Common myeloid progenitor, CD34-positive (primary cell): ENCODE results near the gene FARSB.

Experiments used
- CTCF ChIA-PET: fragments of 350-600 bp; sonication (Branson Sonifier 250); formaldehyde crosslinking; loops from one replicate; lab custom pipeline; 2021; ENCODE audit warnings: antibody characterized with exemption; lab: Charles Lee
- POLR2A ChIA-PET: fragments of 350-600 bp; sonication (Branson Sonifier 250); formaldehyde crosslinking; loops from one replicate; lab custom pipeline; 2021; ENCODE audit warnings: antibody characterized with exemption; lab: Charles Lee
- DNase-seq, 3 donors: peaks; one replicate each; pipeline versions ENCODE4 v3.0.0 to v3.0.0-alpha.2; 2013
- H3K27ac ChIP-seq, 2 experiments: 1 replicate in 1 of 2; 2 replicates in 1 of 2; pipeline ENCODE4 v1.7.0; 2013; ENCODE audit warnings: inconsistent platforms in 2 of 2, low read length in 2 of 2, mild to moderate bottlenecking in 2 of 2, low read depth in 1 of 2, moderate library complexity in 1 of 2; ENCODE audit not compliant: severe bottlenecking in 2 of 2, insufficient read depth in 1 of 2, poor library complexity in 1 of 2
- H3K27me3 ChIP-seq, 5 experiments: replicated peaks in 2 of 5; 1 replicate in 3 of 5; 2 replicates in 2 of 5; pipeline versions ENCODE4 v1.6.1 to v1.7.0; 2013; ENCODE audit warnings: low read length in 4 of 5, mild to moderate bottlenecking in 2 of 5, moderate library complexity in 2 of 5, inconsistent platforms in 1 of 5; ENCODE audit not compliant: insufficient read depth in 5 of 5, control insufficient read depth in 4 of 5
- H3K36me3 ChIP-seq, 4 experiments: 1 replicate in 2 of 4; 2 replicates in 2 of 4; pipeline versions ENCODE4 v1.6.1 to v1.7.0; 2013; ENCODE audit warnings: low read length in 3 of 4, control low read depth in 1 of 4, mild to moderate bottlenecking in 1 of 4; ENCODE audit not compliant: control insufficient read depth in 4 of 4, insufficient read depth in 4 of 4
- H3K4me1 ChIP-seq, 4 experiments: 1 replicate in 3 of 4; 2 replicates in 1 of 4; pipeline versions ENCODE4 v1.6.1 to v1.7.1; 2013; ENCODE audit warnings: low read length in 3 of 4, mild to moderate bottlenecking in 3 of 4, control low read depth in 1 of 4, inconsistent platforms in 1 of 4, moderate library complexity in 1 of 4; ENCODE audit not compliant: control insufficient read depth in 4 of 4, insufficient read depth in 4 of 4; ENCODE audit errors: control extremely low read depth in 1 of 4
- H3K4me3 ChIP-seq, 7 experiments: 1 replicate in 4 of 7; 2 replicates in 3 of 7; pipeline versions ENCODE4 v1.5.1 to v1.7.0; 2013; ENCODE audit warnings: mild to moderate bottlenecking in 7 of 7, low read length in 6 of 7, moderate library complexity in 6 of 7, inconsistent platforms in 2 of 7, low read depth in 2 of 7, control low read depth in 1 of 7; ENCODE audit not compliant: insufficient read depth in 4 of 7, control insufficient read depth in 1 of 7; ENCODE audit errors: extremely low read depth in 1 of 7
- H3K9me3 ChIP-seq, 5 experiments: 1 replicate in 4 of 5; 2 replicates in 1 of 5; pipeline versions ENCODE4 v1.6.1 to v1.7.1; 2013; ENCODE audit warnings: low read length in 4 of 5, mild to moderate bottlenecking in 2 of 5, inconsistent platforms in 1 of 5, low read depth in 1 of 5, moderate library complexity in 1 of 5; ENCODE audit not compliant: control insufficient read depth in 4 of 5, insufficient read depth in 2 of 5; ENCODE audit errors: control extremely low read depth in 1 of 5
- WGBS: methylation state at CpG from one replicate; pipeline ENCODE4 v1.1.5; 2013; ENCODE audit not compliant: insufficient coverage; 5-methylcytosine and 5-hydroxymethylcytosine counted together

The FARSB gene

GRCh38 chr2:222649801-222650200, 6.1 kb downstream of the FARSB start:
- peaks cover 2 to 31% (median 23%) of the 10 kb centered on the region in 4 experiments for H3K36me3 ChIP-seq
- H3K4me1 ChIP-seq = peaks cover 10 to 24% (median 15%) of the 10 kb centered on the region in 4 experiments
- no peaks in the 10 kb centered on the region for H3K27me3 ChIP-seq
- no peak overlapping the region for H3K27ac ChIP-seq
- no peak for DNase-seq
- no peaks in the 10 kb centered on the region for H3K9me3 ChIP-seq
- 100% methylated on average over 3 of the region's 3 CpGs for WGBS
- ChIA-PET CTCF (no interaction called here), POLR2A (no interaction called here)
- H3K4me3 ChIP-seq = no peak overlapping the region

GRCh38 chr2:222646008-222646407, 9.9 kb downstream of the FARSB start:
- Histone ChIP-seq H3K4me3 (no peak overlapping the region), H3K36me3 (peaks cover 20 to 60% (median 38%) of the 10 kb centered on the region in 4 experiments), H3K4me1 (no peaks in the 10 kb centered on the region), H3K27ac (no peak overlapping the region), H3K9me3 (no peaks in the 10 kb centered on the region), H3K27me3 (no peaks in the 10 kb centered on the region)
- DNase-seq = no peak
- ChIA-PET CTCF (no interaction called here), POLR2A (no interaction called here)
- WGBS = 100% methylated on average over 1 of the region's 3 CpGs

GRCh38 chr2:222643134-222643533, 12.8 kb downstream of the FARSB start:
- DNase-seq = no peak
- Histone ChIP-seq H3K27ac (no peak overlapping the region), H3K27me3 (no peaks in the 10 kb centered on the region), H3K4me1 (no peaks in the 10 kb centered on the region), H3K9me3 (no peaks in the 10 kb centered on the region), H3K4me3 (no peak overlapping the region), H3K36me3 (peaks cover 31 to 71% (median 52%) of the 10 kb centered on the region in 4 experiments)
- POLR2A ChIA-PET = no interaction called here
- WGBS = no CpG with 5 or more reads among the region's 1 CpG
- CTCF ChIA-PET = interaction anchor here (1.3 to 1.6 kb wide), 2 partner anchors 10 to 28 kb away, joined by 3 to 4 read pairs; no protein-coding TSS in a partner anchor

GRCh38 chr2:222641336-222641735, 14.6 kb downstream of the FARSB start:
- WGBS = 100% methylated on average over 1 of the region's 2 CpGs
- POLR2A ChIA-PET = no interaction called here
- no peaks in the 10 kb centered on the region for H3K9me3 ChIP-seq
- H3K4me3 ChIP-seq = no peak overlapping the region
- peaks cover 29 to 73% (median 51%) of the 10 kb centered on the region in 4 experiments for H3K36me3 ChIP-seq
- no peaks in the 10 kb centered on the region for H3K27me3 ChIP-seq
- no peaks in the 10 kb centered on the region for H3K4me1 ChIP-seq
- no peak for DNase-seq
- H3K27ac ChIP-seq = no peak overlapping the region
- CTCF ChIA-PET = interaction anchor here (0.6 to 1.3 kb wide), 2 partner anchors 27 to 1642 kb away, joined by 3 to 4 read pairs; no protein-coding TSS in a partner anchor

GRCh38 chr2:222637067-222637466, 18.8 kb downstream of the FARSB start:
- H3K27me3 ChIP-seq = no peaks in the 10 kb centered on the region
- CTCF ChIA-PET = no interaction called here
- no peaks in the 10 kb centered on the region for H3K4me1 ChIP-seq
- H3K27ac ChIP-seq = no peak overlapping the region
- POLR2A ChIA-PET = no interaction called here
- H3K4me3 ChIP-seq = no peak overlapping the region
- H3K36me3 ChIP-seq = peaks cover 25 to 78% (median 53%) of the 10 kb centered on the region in 4 experiments
- H3K9me3 ChIP-seq = no peaks in the 10 kb centered on the region
- 100% methylated on average over 1 of the region's 1 CpG for WGBS
- no peak for DNase-seq

- WGBS = no CpG with 5 or more reads among the region's 1 CpG
Measured at GRCh38 chr2:222635295-222635694, 20.6 kb downstream of the FARSB start.

GRCh38 chr2:222627764-222628163, 28.1 kb downstream of the FARSB start:
- Histone ChIP-seq H3K27me3 (no peaks in the 10 kb centered on the region), H3K27ac (no peak overlapping the region), H3K36me3 (peaks cover 37 to 81% (median 60%) of the 10 kb centered on the region in 4 experiments), H3K4me1 (no peaks in the 10 kb centered on the region), H3K9me3 (no peaks in the 10 kb centered on the region), H3K4me3 (no peak overlapping the region)
- POLR2A ChIA-PET = no interaction called here
- CTCF ChIA-PET = interaction anchor here (0.8 to 1.6 kb wide), 2 partner anchors 13 to 180 kb away, joined by 3 to 6 read pairs; no protein-coding TSS in a partner anchor
- no CpG with 5 or more reads among the region's 5 CpGs for WGBS
- no peak for DNase-seq

More at GRCh38 chr2:222635295-222635694, 20.6 kb downstream of the FARSB start:
- Histone ChIP-seq H3K4me1 (no peaks in the 10 kb centered on the region), H3K36me3 (peaks cover 26 to 80% (median 56%) of the 10 kb centered on the region in 4 experiments), H3K27ac (no peak overlapping the region), H3K9me3 (no peaks in the 10 kb centered on the region), H3K27me3 (no peaks in the 10 kb centered on the region), H3K4me3 (no peak overlapping the region)
- ChIA-PET CTCF (interaction anchor here (1.4 kb wide), 1 partner anchor 10 kb away, joined by 4 read pairs; no protein-coding TSS in a partner anchor), POLR2A (no interaction called here)
- DNase-seq = no peak
